HCT116 (cell line): ENCODE results near the gene NR2F1-AS1. TPM values are rescaled to one million over a fixed set of nuclear protein-coding genes. Genes with fewer than 3 reads are reported as not detected.

Experiments used
- ATAC-seq: fragments of 200-7000 bp; cut with Tn5 transposase; 2 replicates; pipeline ENCODE4 v1.9.1; 2020; ENCODE audit warnings: mild to moderate bottlenecking, moderate library complexity
- BruUV-seq: library from RNA; stranded (reverse); fragments of 400-500 nt; replicated peaks from 2 replicates; lab custom pipeline; 2021; lab: Mats Ljungman, UMichigan
- CTCF ChIA-PET: fragments of 300-600 bp; sonication (Branson Sonifier 250); formaldehyde crosslinking; loops from one replicate; lab custom pipeline; 2021; ENCODE audit warnings: antibody characterized with exemption; lab: Charles Lee
- POLR2A ChIA-PET: fragments of 300-600, 350-600 bp; sonication (Branson Sonifier 250); formaldehyde crosslinking; loops from one replicate; lab custom pipeline; 2021; ENCODE audit warnings: antibody characterized with exemption; lab: Charles Lee
- RAD21 ChIA-PET, 2 experiments: fragments of 300-600 bp; sonication (Branson Sonifier 250); formaldehyde crosslinking; loops; one replicate each; lab custom pipeline; 2023; ENCODE audit warnings: low total read pairs in 2 of 2; ENCODE audit not compliant: uncharacterized antibody in 2 of 2, unreplicated experiment in 2 of 2, low non-redundant PET in 1 of 2; lab: Charles Lee
- DNase-seq: peaks from one replicate; pipeline ENCODE4 v3.0.0-alpha.2; 2010; ENCODE audit warnings: low read depth, low spot score
- H2AFZ ChIP-seq: fragments of 200-600 bp; shearing (Covaris generic), sonication (generic); 2 replicates; pipeline ENCODE4 v1.6.1; 2017; ENCODE audit warnings: low read depth, mixed run types, mixed read lengths, antibody characterized with exemption, low read length; ENCODE audit not compliant: poor library complexity, severe bottlenecking
- H3K27ac ChIP-seq: 2 replicates; pipeline ENCODE4 v1.5.1; 2012; ENCODE audit warnings: low read depth, low read length
- H3K27me3 ChIP-seq: fragments of 200-600 bp; sonication (generic); 2 replicates; pipeline ENCODE4 v1.6.1; 2016; ENCODE audit warnings: mixed run types, low read length, mixed read lengths; ENCODE audit not compliant: insufficient read depth
- H3K36me3 ChIP-seq, 2 experiments: fragments of 200-500 bp in 1 of 2; fragments of 200-600 bp in 1 of 2; sonication (Bioruptor generic) in 1 of 2; sonication (generic) in 1 of 2; 2 replicates each; pipeline versions ENCODE4 v1.5.1 to v1.6.1; 2014 to 2016; ENCODE audit warnings: low read length in 2 of 2, inconsistent platforms in 1 of 2, mixed read lengths in 1 of 2, mixed run types in 1 of 2; ENCODE audit not compliant: insufficient read depth in 2 of 2, control insufficient read depth in 1 of 2
- H3K4me1 ChIP-seq, 2 experiments: fragments of 200-600 bp in 1 of 2; sonication (generic) in 1 of 2; 2 replicates each; pipeline versions ENCODE4 v1.5.1 to v1.6.1; 2012 to 2017; ENCODE audit warnings: low read length in 2 of 2, inconsistent platforms in 1 of 2, mild to moderate bottlenecking in 1 of 2, mixed read lengths in 1 of 2, mixed run types in 1 of 2, moderate library complexity in 1 of 2; ENCODE audit not compliant: insufficient read depth in 2 of 2, control insufficient read depth in 1 of 2
- H3K4me2 ChIP-seq: fragments of 200-600 bp; sonication (generic); 2 replicates; pipeline ENCODE4 v1.6.1; 2017; ENCODE audit warnings: mixed run types, low read length, mixed read lengths
- H3K4me3 ChIP-seq, 2 experiments: fragments of 200-600 bp in 1 of 2; sonication (generic) in 1 of 2; replicated peaks in 1 of 2; 2 replicates each; pipeline ENCODE4 v1.5.1; 2011 to 2016; ENCODE audit warnings: low read length in 2 of 2, control low read depth in 1 of 2, low read depth in 1 of 2, mild to moderate bottlenecking in 1 of 2, mixed read lengths in 1 of 2, mixed run types in 1 of 2
- H3K79me2 ChIP-seq: fragments of 200-600 bp; sonication (generic); 2 replicates; pipeline ENCODE4 v1.6.1; 2017; ENCODE audit warnings: mild to moderate bottlenecking, mixed run types, low read length, moderate library complexity, mixed read lengths; ENCODE audit not compliant: insufficient read depth
- H3K9ac ChIP-seq: fragments of 200-600 bp; sonication (generic); 2 replicates; pipeline ENCODE4 v1.6.1; 2016; ENCODE audit warnings: low read length, mixed read lengths
- H3K9me2 ChIP-seq: fragments of 200-600 bp; sonication (generic), shearing (Covaris generic); 2 replicates; pipeline ENCODE4 v1.6.1; 2017; ENCODE audit warnings: mixed run types, mild to moderate bottlenecking, moderate library complexity; ENCODE audit not compliant: insufficient read depth
- H3K9me3 ChIP-seq, 2 experiments: fragments of 200-500 bp in 1 of 2; fragments of 200-600 bp in 1 of 2; sonication (Bioruptor generic) in 1 of 2; sonication (generic) in 1 of 2; 2 replicates each; pipeline ENCODE4 v1.6.1; 2014 to 2017; ENCODE audit warnings: low read length in 2 of 2, mixed read lengths in 2 of 2, inconsistent platforms in 1 of 2, low read depth in 1 of 2, mild to moderate bottlenecking in 1 of 2, mixed run types in 1 of 2, moderate library complexity in 1 of 2; ENCODE audit not compliant: control insufficient read depth in 1 of 2, insufficient read depth in 1 of 2
- H4K20me1 ChIP-seq: fragments of 200-600 bp; sonication (generic), shearing (Covaris generic); 2 replicates; pipeline ENCODE4 v1.6.1; 2017; ENCODE audit warnings: mixed run types, mild to moderate bottlenecking, moderate library complexity; ENCODE audit not compliant: insufficient read depth
- CBX3 ChIP-seq: IDR thresholded peaks from 2 replicates; pipeline ENCODE4 v1.6.1; 2012; ENCODE audit warnings: low read depth
- CEBPB ChIP-seq: IDR thresholded peaks from 2 replicates; pipeline ENCODE4 v1.6.1; 2012; ENCODE audit warnings: low read depth
- CTCF ChIP-seq, 3 experiments: fragments of 200-600 bp in 1 of 3; sonication (generic) in 1 of 3; IDR thresholded peaks in 2 of 3; conservative IDR thresholded peaks in 1 of 3; 2 replicates each; pipeline ENCODE4 v1.5.1; 2012 to 2017; ENCODE audit warnings: low read depth in 2 of 3, low read length in 2 of 3, antibody characterized with exemption in 1 of 3, borderline replicate concordance in 1 of 3, control low read depth in 1 of 3, mild to moderate bottlenecking in 1 of 3, mixed read lengths in 1 of 3, mixed run types in 1 of 3, moderate library complexity in 1 of 3; ENCODE audit not compliant: insufficient read depth in 1 of 3
- ELF1 ChIP-seq: IDR thresholded peaks from 2 replicates; pipeline ENCODE4 v1.6.1; 2012; ENCODE audit warnings: low read depth, borderline replicate concordance
- EZH2 ChIP-seq: fragments of 200-600 bp; sonication (generic); IDR thresholded peaks from 2 replicates; pipeline ENCODE4 v1.6.1; 2017; ENCODE audit warnings: antibody characterized with exemption, mixed run types
- EZH2phosphoT487 ChIP-seq: fragments of 200-600 bp; IDR thresholded peaks from 2 replicates; pipeline ENCODE4 v1.6.1; 2018; ENCODE audit warnings: antibody characterized with exemption, borderline replicate concordance
- FOSL1 ChIP-seq: IDR thresholded peaks from 2 replicates; pipeline ENCODE4 v1.6.1; 2012; ENCODE audit warnings: low read depth
- MAX ChIP-seq: IDR thresholded peaks from 2 replicates; pipeline ENCODE4 v1.6.1; 2012
- POLR2AphosphoS5 ChIP-seq: IDR thresholded peaks from 2 replicates; pipeline ENCODE4 v1.6.1; 2011; ENCODE audit warnings: mild to moderate bottlenecking, low read depth, low read length, moderate library complexity
- RAD21 ChIP-seq: IDR thresholded peaks from 2 replicates; pipeline ENCODE4 v1.6.1; 2012; ENCODE audit warnings: low read depth, mild to moderate bottlenecking
- SIN3A ChIP-seq: IDR thresholded peaks from 2 replicates; pipeline ENCODE4 v1.6.1; 2012; ENCODE audit warnings: low read depth
- SRF ChIP-seq: IDR thresholded peaks from 2 replicates; pipeline ENCODE4 v1.6.1; 2012; ENCODE audit warnings: low read depth
- TCF7L2 ChIP-seq: IDR thresholded peaks from 2 replicates; pipeline ENCODE4 v1.7.0; 2011; ENCODE audit warnings: borderline replicate concordance, inconsistent platforms; ENCODE audit not compliant: insufficient read depth, insufficient read length; ENCODE audit errors: extremely low read depth
- ZBTB33 ChIP-seq: IDR thresholded peaks from 2 replicates; pipeline ENCODE4 v1.6.1; 2011; ENCODE audit warnings: mild to moderate bottlenecking, low read length, moderate library complexity; ENCODE audit not compliant: insufficient replicate concordance; ENCODE audit errors: extremely low read depth
- ZFX ChIP-seq: fragments of 450-650 bp; IDR thresholded peaks from 2 replicates; pipeline ENCODE4 v1.6.1; 2017
- intact Hi-C: fragments of 100-400 bp; cut with micrococcal nuclease; formaldehyde crosslinking; loops from 2 replicates; pipeline ENCODE4 v1.10.0; 2022
- total RNA-seq: library from RNA; stranded (reverse); gene quantifications from one replicate; pipeline ENCODE4 v1.2.1, GENCODE V29; 2021; ENCODE audit not compliant: unreplicated experiment

NR2F1-AS1 gene
- total RNA-seq, 1 experiment from 2014 or later: 20.1 TPM

- H3K36me3 ChIP-seq: no peaks in the 10 kb centered on the region
- no peak for TF ChIP-seq EZH2phosphoT487
- TF ChIP-seq MAX: no peak
- no peak for TF ChIP-seq EZH2
- TF ChIP-seq FOSL1: no peak
- no peak for TF ChIP-seq CBX3
- TF ChIP-seq SRF: no peak
- TF ChIP-seq ZBTB33: no peak
- TF ChIP-seq CTCF (IDR thresholded peaks at IDR 0.05 in 2 of 3, conservative IDR thresholded peaks at IDR 0.05 in 1 of 3; ENCODE audit: borderline replicate concordance in 1 of 3, insufficient read depth in 1 of 3, low read depth in 2 of 3, low read length in 2 of 3): no peak
- TF ChIP-seq TCF7L2: no peak
- no peak for TF ChIP-seq CEBPB
- TF ChIP-seq ZFX: no peak
- no peak for TF ChIP-seq POLR2AphosphoS5
- TF ChIP-seq SIN3A: no peak
- TF ChIP-seq ELF1: no peak
- no peak for TF ChIP-seq RAD21
- TF ChIP-seq, all 23 proteins: peak for 0
- Histone ChIP-seq H4K20me1 (no peaks in the 10 kb centered on the region), H3K9ac (no peak overlapping the region), H3K79me2 (no peaks in the 10 kb centered on the region), H3K4me3 (no peak overlapping the region), H3K9me3 (no peaks in the 10 kb centered on the region), H3K4me2 (no peak overlapping the region), H3K27ac (no peak overlapping the region), H3K4me1 (peaks cover 14 to 18% of the 10 kb centered on the region in 2 experiments; a peak in 2 of 4 replicates), H3K9me2 (no peaks in the 10 kb centered on the region), H3K27me3 (peaks cover 54% of the 10 kb centered on the region), H2AFZ (no peak overlapping the region)
- ATAC-seq (no peak), DNase-seq (no peak)
- ChIA-PET RAD21 (interaction anchor here in 1 of 2 experiments (1.8 kb wide), 1 partner anchor 193 kb away, joined by 6 read pairs; no protein-coding TSS in a partner anchor), CTCF (interaction anchor here (1.8 kb wide), 1 partner anchor 180 kb away, joined by 4 read pairs; no protein-coding TSS in a partner anchor), POLR2A (no interaction called here)
- intact Hi-C loops: loop anchor here (10.0 kb wide), 2 partner anchors 286 to 1246 kb away; no protein-coding TSS in a partner anchor
- no TSS peak for BruUV-seq
These were observed 27.8 kb upstream of the NR2F1-AS1 start for GRCh38 chr5:93608855-93609254.
